ENCODE results near the gene GLP1R.

Gene GLP1R

GRCh38 chr6:39062014-39062740 lies 13.6 kb downstream of the GLP1R start:
- no peak for DNase-seq (ENCODE audit: low read depth)

GRCh38 chr6:39063526-39063925 lies 14.9 kb downstream of the GLP1R start:
- no peak for DNase-seq (ENCODE audit: low read depth)

- no peak for DNase-seq (ENCODE audit: low read depth)
Measured at GRCh38 chr6:39065561-39065960, 17.0 kb downstream of the GLP1R start.

- DNase-seq (ENCODE audit: low read depth): no peak
Measured at GRCh38 chr6:39068391-39068790, 19.8 kb downstream of the GLP1R start.

- DNase-seq (ENCODE audit: low read depth): no peak
Measured at GRCh38 chr6:39072830-39073229, 24.2 kb downstream of the GLP1R start.

- no peak for DNase-seq (ENCODE audit: low read depth)
Measured at GRCh38 chr6:39073471-39074355, 25.1 kb downstream of the GLP1R start.

GRCh38 chr6:39074486-39074885 lies 25.9 kb downstream of the GLP1R start:
- no peak for DNase-seq (ENCODE audit: low read depth)

- no peak for DNase-seq (ENCODE audit: low read depth)
Measured at GRCh38 chr6:39075010-39075686, 26.6 kb downstream of the GLP1R start.

- no peak for DNase-seq (ENCODE audit: low read depth)
Measured at GRCh38 chr6:39075807-39076622, 27.4 kb downstream of the GLP1R start.

- no peak for DNase-seq (ENCODE audit: low read depth)
Measured at GRCh38 chr6:39076623-39077535, 28.3 kb downstream of the GLP1R start.

GRCh38 chr6:39077882-39078594 lies 29.5 kb downstream of the GLP1R start:
- DNase-seq (ENCODE audit: low read depth): no peak

GRCh38 chr6:39078695-39079094 lies 30.1 kb downstream of the GLP1R start:
- DNase-seq (ENCODE audit: low read depth): no peak

- DNase-seq (ENCODE audit: low read depth): no peak
Measured at GRCh38 chr6:39079197-39080125, 30.9 kb downstream of the GLP1R start.

GRCh38 chr6:39080246-39080875 lies 31.8 kb downstream of the GLP1R start:
- DNase-seq (ENCODE audit: low read depth): no peak

- DNase-seq (ENCODE audit: low read depth): no peak
Measured at GRCh38 chr6:39082310-39082709, 33.7 kb downstream of the GLP1R start.

GRCh38 chr6:39083231-39083634 lies 34.7 kb downstream of the GLP1R start:
- no peak for DNase-seq (ENCODE audit: low read depth)

GRCh38 chr6:39084506-39084905 lies 35.9 kb downstream of the GLP1R start:
- no peak for DNase-seq (ENCODE audit: low read depth)

GRCh38 chr6:39085129-39085797 lies 36.7 kb downstream of the GLP1R start:
- DNase-seq (ENCODE audit: low read depth): no peak
